Smooth muscle cell (in vitro differentiated cells): Measurements from ENCODE around the gene QSOX2. TPM values are rescaled to one million over a fixed set of nuclear protein-coding genes. Genes with fewer than 3 reads are reported as not detected.

Source experiments
- DNase-seq: peaks from one replicate; lab custom pipeline; 2025; ENCODE audit not compliant: unreplicated experiment; lab: John Stamatoyannopoulos, UW
- H2AFZ ChIP-seq: fragments of 200-600 bp; sonication (generic); 2 replicates; pipeline ENCODE4 v1.6.0; 2016; ENCODE audit warnings: antibody characterized with exemption, low read depth, mild to moderate bottlenecking
- H3F3A ChIP-seq: fragments of 200-600 bp; sonication (generic); 2 replicates; pipeline ENCODE4 v1.6.0; 2017; ENCODE audit warnings: antibody characterized with exemption, low read depth
- H3K27ac ChIP-seq: fragments of 200-600 bp; sonication (generic); 2 replicates; pipeline ENCODE4 v1.5.1; 2016; ENCODE audit warnings: low read depth, mild to moderate bottlenecking
- H3K27me3 ChIP-seq: fragments of 200-600 bp; sonication (generic); 2 replicates; pipeline ENCODE4 v1.6.1; 2016; ENCODE audit warnings: low read depth, mild to moderate bottlenecking
- H3K36me3 ChIP-seq: fragments of 200-600 bp; sonication (generic); 2 replicates; pipeline ENCODE4 v1.5.1; 2016; ENCODE audit warnings: low read depth
- H3K4me1 ChIP-seq: fragments of 200-600 bp; sonication (generic); 2 replicates; pipeline ENCODE4 v1.5.1; 2016; ENCODE audit warnings: low read depth
- H3K4me2 ChIP-seq: fragments of 200-600 bp; sonication (generic); 2 replicates; pipeline ENCODE4 v1.6.0; 2016; ENCODE audit warnings: mild to moderate bottlenecking
- H3K4me3 ChIP-seq: fragments of 200-600 bp; sonication (generic); 2 replicates; pipeline ENCODE4 v1.5.1; 2016; ENCODE audit warnings: mild to moderate bottlenecking
- H3K79me2 ChIP-seq: fragments of 200-600 bp; sonication (generic); 2 replicates; pipeline ENCODE4 v1.6.0; 2016; ENCODE audit warnings: low read depth, mild to moderate bottlenecking
- H3K9ac ChIP-seq: fragments of 200-600 bp; sonication (generic); 2 replicates; pipeline ENCODE4 v1.6.0; 2016; ENCODE audit warnings: low read depth
- H3K9me3 ChIP-seq: fragments of 200-600 bp; sonication (generic); replicated peaks from 2 replicates; pipeline ENCODE4 v1.5.1; 2016; ENCODE audit warnings: low read depth
- H4K20me1 ChIP-seq: fragments of 200-600 bp; sonication (generic); 2 replicates; pipeline ENCODE4 v1.6.0; 2016; ENCODE audit warnings: low read depth
- WGBS: methylation state at CpG from one replicate; pipeline ENCODE4 v1.1.7; 2016; ENCODE audit warnings: low lambda C conversion rate; 5-methylcytosine and 5-hydroxymethylcytosine counted together
- polyA plus RNA-seq: library from polyadenylated mRNA; unstranded; fragments of >200 nt; fragmentation: Nextera tagmentation; extraction: Ambion mirVana; gene quantifications from 2 replicates; pipeline ENCODE4 v1.2.1, GENCODE V29; 2016
- total RNA-seq: library from RNA; depleted of rRNA; stranded (reverse); fragments of >200 nt; gene quantifications from 2 replicates; pipeline ENCODE4 v1.2.3, GENCODE V29; 2014
- TF ChIP-seq, protein P1 (sequence below): fragments of 200-600 bp; sonication (generic); IDR thresholded peaks from 2 replicates; pipeline ENCODE4 v1.5.1; 2017; ENCODE audit warnings: borderline replicate concordance, mild to moderate bottlenecking, antibody characterized with exemption; ENCODE audit not compliant: insufficient read depth, poor library complexity, severe bottlenecking

The QSOX2 gene
- total and polyA plus RNA-seq, 2 experiments from 2014 or later = 1.9 to 8.7 TPM

DNA sequence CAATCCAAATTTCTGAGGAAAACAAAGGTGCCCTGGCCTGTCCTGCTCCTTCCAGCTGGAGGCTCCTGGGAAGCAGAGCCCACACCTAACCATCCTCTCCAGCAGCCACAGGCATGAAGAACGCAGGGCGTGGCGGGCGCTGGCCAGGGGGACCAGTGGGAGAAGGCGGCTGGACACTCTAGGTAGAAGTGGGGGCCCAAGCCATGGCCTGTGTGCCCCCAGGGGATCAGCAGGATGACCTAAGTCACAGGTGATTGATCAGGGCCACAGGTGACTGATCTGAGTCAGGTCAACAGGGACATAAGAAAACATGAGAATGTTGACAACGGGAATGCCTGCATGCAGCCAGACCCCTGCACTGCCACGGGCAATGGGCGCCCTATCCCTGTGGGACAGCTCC, 3.4 kb downstream of the QSOX2 start:
- peaks cover 16% of the 10 kb centered on the region for H3K4me1 ChIP-seq
- no peaks in the 10 kb centered on the region for H3K9me3 ChIP-seq
- H3K4me2 ChIP-seq = no peak overlapping the region
- H2AFZ ChIP-seq = no peak overlapping the region
- no peak overlapping the region for H3K27ac ChIP-seq
- no peaks in the 10 kb centered on the region for H3F3A ChIP-seq
- H3K4me3 ChIP-seq = no peak overlapping the region
- H3K27me3 ChIP-seq = no peaks in the 10 kb centered on the region
- TF ChIP-seq, protein P1, sequence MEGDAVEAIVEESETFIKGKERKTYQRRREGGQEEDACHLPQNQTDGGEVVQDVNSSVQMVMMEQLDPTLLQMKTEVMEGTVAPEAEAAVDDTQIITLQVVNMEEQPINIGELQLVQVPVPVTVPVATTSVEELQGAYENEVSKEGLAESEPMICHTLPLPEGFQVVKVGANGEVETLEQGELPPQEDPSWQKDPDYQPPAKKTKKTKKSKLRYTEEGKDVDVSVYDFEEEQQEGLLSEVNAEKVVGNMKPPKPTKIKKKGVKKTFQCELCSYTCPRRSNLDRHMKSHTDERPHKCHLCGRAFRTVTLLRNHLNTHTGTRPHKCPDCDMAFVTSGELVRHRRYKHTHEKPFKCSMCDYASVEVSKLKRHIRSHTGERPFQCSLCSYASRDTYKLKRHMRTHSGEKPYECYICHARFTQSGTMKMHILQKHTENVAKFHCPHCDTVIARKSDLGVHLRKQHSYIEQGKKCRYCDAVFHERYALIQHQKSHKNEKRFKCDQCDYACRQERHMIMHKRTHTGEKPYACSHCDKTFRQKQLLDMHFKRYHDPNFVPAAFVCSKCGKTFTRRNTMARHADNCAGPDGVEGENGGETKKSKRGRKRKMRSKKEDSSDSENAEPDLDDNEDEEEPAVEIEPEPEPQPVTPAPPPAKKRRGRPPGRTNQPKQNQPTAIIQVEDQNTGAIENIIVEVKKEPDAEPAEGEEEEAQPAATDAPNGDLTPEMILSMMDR = no peak
- H4K20me1 ChIP-seq = peaks cover 71% of the 10 kb centered on the region
- H3K36me3 ChIP-seq = no peaks in the 10 kb centered on the region
- WGBS = 98% methylated on average over 8 of the region's 8 CpGs
- no peak for DNase-seq
- peaks cover 9% of the 10 kb centered on the region for H3K79me2 ChIP-seq
- H3K9ac ChIP-seq = no peak overlapping the region

DNA sequence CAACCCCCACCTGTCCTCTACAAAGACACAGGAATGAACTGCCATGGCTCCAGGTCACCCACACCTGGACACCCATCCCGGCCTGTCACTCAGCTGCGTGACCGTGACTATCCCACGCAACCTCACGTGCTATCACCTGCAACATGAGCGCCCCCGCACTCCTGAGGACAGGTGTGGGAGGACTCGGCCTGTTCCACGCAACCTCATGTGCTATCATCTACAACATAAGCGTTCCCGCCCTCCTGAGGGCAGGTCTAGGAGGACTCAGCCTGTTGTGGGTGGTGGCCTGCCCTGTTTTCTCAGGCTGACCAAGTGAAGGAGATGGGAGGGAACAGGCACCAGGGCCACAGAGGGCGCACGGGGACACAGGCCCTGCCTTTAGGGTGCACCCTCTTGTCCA, 4.1 kb downstream of the QSOX2 start:
- H3K4me2 ChIP-seq = no peak overlapping the region
- H3K4me3 ChIP-seq = no peak overlapping the region
- TF ChIP-seq, protein P1 = no peak
- no peaks in the 10 kb centered on the region for H3K27me3 ChIP-seq
- H3K9ac ChIP-seq = no peak overlapping the region
- H3K4me1 ChIP-seq = peaks cover 16% of the 10 kb centered on the region
- H3K79me2 ChIP-seq = peaks cover 9% of the 10 kb centered on the region
- no peak overlapping the region for H3K27ac ChIP-seq
- no peaks in the 10 kb centered on the region for H3K9me3 ChIP-seq
- DNase-seq = no peak
- no peaks in the 10 kb centered on the region for H3K36me3 ChIP-seq
- no peaks in the 10 kb centered on the region for H3F3A ChIP-seq
- WGBS = 98% methylated on average over 13 of the region's 13 CpGs
- peaks cover 76% of the 10 kb centered on the region for H4K20me1 ChIP-seq
- H2AFZ ChIP-seq = no peak overlapping the region

DNA sequence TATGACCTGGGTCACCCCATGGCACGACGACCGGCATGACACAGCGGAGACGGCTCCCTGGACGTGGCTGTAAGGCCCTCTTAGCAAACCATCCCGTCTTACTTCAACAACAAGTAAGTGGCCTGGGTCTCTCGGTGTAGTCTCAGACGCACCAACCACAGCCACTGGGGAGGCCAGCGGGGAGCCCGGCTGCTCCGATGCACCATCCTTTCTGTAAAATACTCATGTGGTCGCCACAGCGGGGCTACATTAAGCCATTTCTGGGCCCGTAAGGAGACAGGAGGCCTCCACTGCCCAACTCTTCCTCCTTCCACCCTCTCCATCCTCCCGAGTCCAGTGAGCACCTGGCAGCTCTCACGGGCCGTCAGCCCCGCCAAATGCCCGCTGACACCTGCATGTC, 4.7 kb downstream of the QSOX2 start:
- H3K27ac ChIP-seq = no peak overlapping the region
- no peak overlapping the region for H3K4me2 ChIP-seq
- H3K9me3 ChIP-seq = no peaks in the 10 kb centered on the region
- H3K4me3 ChIP-seq = no peak overlapping the region
- H3K4me1 ChIP-seq = peaks cover 14% of the 10 kb centered on the region
- no peaks in the 10 kb centered on the region for H3K27me3 ChIP-seq
- WGBS = 97% methylated on average over 20 of the region's 20 CpGs
- no peak overlapping the region for H2AFZ ChIP-seq
- peaks cover 82% of the 10 kb centered on the region for H4K20me1 ChIP-seq
- peaks cover 9% of the 10 kb centered on the region for H3K79me2 ChIP-seq
- H3K9ac ChIP-seq = no peak overlapping the region
- DNase-seq = no peak
- TF ChIP-seq, protein P1 = no peak
- H3F3A ChIP-seq = no peaks in the 10 kb centered on the region
- no peaks in the 10 kb centered on the region for H3K36me3 ChIP-seq

DNA sequence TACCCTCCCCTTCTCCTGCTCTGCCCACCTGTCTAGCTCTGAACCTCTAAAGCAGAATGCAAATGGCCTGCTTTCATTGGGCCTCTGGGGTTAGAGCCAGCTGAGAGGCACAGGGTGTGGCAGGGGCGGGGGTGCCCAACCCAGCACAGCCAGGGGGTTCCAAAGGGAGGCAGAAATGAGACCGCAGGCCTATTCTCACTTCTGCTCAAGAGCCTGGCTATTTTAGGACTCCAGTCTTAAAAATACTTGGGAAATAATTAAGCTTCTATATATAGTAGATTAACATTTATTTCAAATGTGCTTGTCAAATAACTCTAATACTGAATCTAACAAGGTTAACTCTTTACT, 5.7 kb downstream of the QSOX2 start:
- no peaks in the 10 kb centered on the region for H3K9me3 ChIP-seq
- H3K4me3 ChIP-seq = no peak overlapping the region
- H2AFZ ChIP-seq = no peak overlapping the region
- WGBS = 87% methylated on average over 2 of the region's 2 CpGs
- H3F3A ChIP-seq = no peaks in the 10 kb centered on the region
- H3K4me1 ChIP-seq = peaks cover 14% of the 10 kb centered on the region
- no peak overlapping the region for H3K27ac ChIP-seq
- peaks cover 9% of the 10 kb centered on the region for H3K79me2 ChIP-seq
- H3K36me3 ChIP-seq = no peaks in the 10 kb centered on the region
- no peak overlapping the region for H3K9ac ChIP-seq
- H3K27me3 ChIP-seq = no peaks in the 10 kb centered on the region
- H4K20me1 ChIP-seq = peaks cover 90% of the 10 kb centered on the region
- TF ChIP-seq, protein P1 = no peak
- H3K4me2 ChIP-seq = no peak overlapping the region
- no peak for DNase-seq
